IPS-15b (cell line): ENCODE measurements around the gene EMC10.
A peak's percentile ranks its signal among the peaks of the same experiment; 100 is the strongest.

ENCODE experiments used
- H3K27me3 ChIP-seq: one replicate; pipeline ENCODE4 v1.6.1; 2013; ENCODE audit warnings: low read length; ENCODE audit not compliant: control insufficient read depth, insufficient read depth
- H3K36me3 ChIP-seq: one replicate; pipeline ENCODE4 v1.6.1; 2013; ENCODE audit warnings: low read length; ENCODE audit not compliant: control insufficient read depth, insufficient read depth
- H3K4me1 ChIP-seq: one replicate; pipeline ENCODE4 v1.6.1; 2013; ENCODE audit warnings: mild to moderate bottlenecking, low read length; ENCODE audit not compliant: control insufficient read depth, insufficient read depth
- H3K4me3 ChIP-seq: one replicate; pipeline ENCODE4 v1.5.1; 2013; ENCODE audit warnings: low read depth, low read length
- H3K9ac ChIP-seq: one replicate; pipeline ENCODE4 v1.6.1; 2013; ENCODE audit warnings: low read depth, mild to moderate bottlenecking, low read length
- H3K9me3 ChIP-seq: one replicate; pipeline ENCODE4 v1.6.1; 2013; ENCODE audit warnings: mild to moderate bottlenecking, low read length; ENCODE audit not compliant: control insufficient read depth, insufficient read depth

EMC10 gene

GRCh38 chr19:50476224-50476906 is at the start of gene EMC10, which contains the start of gene GARIN5A:
EMC10 (plus strand) TSS chr19:50476507; CDS start chr19:50476545, 38 bp downstream.
GARIN5A (minus strand) TSS chr19:50476848; CDS start chr19:50476388, 460 bp downstream.
- peak within 1 kb of the TSS; percentile 98 for H3K4me3 ChIP-seq
- H3K9ac ChIP-seq: peak within 1 kb of the TSS; percentile 94
- H3K9me3 ChIP-seq: peaks cover 5% of the 10 kb centered on the region
- no peaks in the 10 kb centered on the region for H3K27me3 ChIP-seq
- H3K4me1 ChIP-seq: no peaks in the 10 kb centered on the region
- H3K36me3 ChIP-seq: peaks cover 28% of the 10 kb centered on the region

- Histone ChIP-seq H3K4me3 (peak overlapping the region; percentile 22), H3K4me1 (peaks cover 7% of the 10 kb centered on the region), H3K9ac (no peak overlapping the region), H3K9me3 (no peaks in the 10 kb centered on the region), H3K36me3 (peaks cover 16% of the 10 kb centered on the region), H3K27me3 (peaks cover 4% of the 10 kb centered on the region)
Observed at GRCh38 chr19:50427318-50427925, 48.9 kb upstream of the EMC10 start.

- Histone ChIP-seq H3K36me3 (peaks cover 11% of the 10 kb centered on the region), H3K9me3 (no peaks in the 10 kb centered on the region), H3K4me1 (peaks cover 9% of the 10 kb centered on the region), H3K27me3 (peaks cover 4% of the 10 kb centered on the region), H3K4me3 (peak overlapping the region; percentile 22), H3K9ac (no peak overlapping the region)
Observed at GRCh38 chr19:50427997-50428425, 48.3 kb upstream of the EMC10 start.

DNA sequence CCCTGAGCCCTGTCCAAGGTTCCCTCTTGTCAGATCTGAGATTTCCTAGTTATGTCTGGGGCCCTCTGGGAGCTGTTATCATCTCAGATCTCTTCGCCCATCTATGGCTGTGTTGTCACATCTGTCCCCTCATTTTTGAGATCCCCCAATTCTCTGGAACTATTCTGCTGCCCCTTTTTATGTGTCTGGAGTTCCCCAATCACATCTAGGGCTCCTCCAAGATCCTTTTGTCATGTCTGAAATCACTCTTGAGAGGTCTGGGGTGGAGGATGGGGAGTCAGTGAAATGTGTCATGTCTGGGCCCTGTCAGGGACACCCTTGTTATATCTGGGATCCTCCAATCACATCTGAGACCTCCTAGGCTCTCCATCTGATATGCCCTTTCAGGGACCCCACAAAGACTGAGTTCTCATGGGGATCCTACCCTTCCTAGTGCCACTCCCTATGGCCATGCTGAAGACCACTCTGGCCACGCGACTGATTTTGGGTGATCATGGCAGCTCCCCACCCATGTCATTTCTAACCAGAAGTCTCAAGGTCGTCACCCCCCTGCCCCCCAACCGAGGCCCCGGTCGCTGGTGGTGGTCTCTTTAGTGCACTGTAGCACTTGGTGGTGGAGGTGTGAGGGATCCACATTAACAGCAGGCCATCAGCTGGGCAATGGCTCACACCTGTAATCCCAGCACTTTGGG is 47.4 kb upstream of the EMC10 start:
- peaks cover 4% of the 10 kb centered on the region for H3K27me3 ChIP-seq
- H3K4me3 ChIP-seq: no peak overlapping the region
- H3K4me1 ChIP-seq: peaks cover 10% of the 10 kb centered on the region
- no peak overlapping the region for H3K9ac ChIP-seq
- H3K9me3 ChIP-seq: no peaks in the 10 kb centered on the region
- peaks cover 4% of the 10 kb centered on the region for H3K36me3 ChIP-seq

DNA sequence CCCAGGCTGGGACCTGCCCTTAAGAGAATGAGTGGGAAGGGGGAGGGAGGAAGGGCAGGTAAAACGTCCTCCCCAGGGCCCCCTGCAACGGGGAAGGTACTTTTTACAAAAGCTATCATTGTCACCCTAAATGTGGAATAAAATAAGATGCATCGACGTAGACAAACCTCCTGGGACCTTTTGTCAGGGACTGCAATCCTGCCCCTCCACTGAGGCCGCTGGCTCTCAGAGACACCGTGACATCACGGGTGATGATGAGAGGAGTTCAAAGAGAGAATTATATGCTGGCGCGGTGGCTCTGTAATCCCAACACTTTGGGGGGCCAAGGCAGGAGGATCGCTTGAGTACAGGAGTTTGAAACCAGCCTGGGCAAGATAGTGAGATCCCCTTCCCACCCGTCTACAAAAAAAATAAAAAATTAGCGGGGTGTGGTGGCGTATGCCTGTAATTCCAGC is 45.4 kb upstream of the EMC10 start:
- H3K27me3 ChIP-seq: peaks cover 4% of the 10 kb centered on the region
- no peaks in the 10 kb centered on the region for H3K36me3 ChIP-seq
- H3K9me3 ChIP-seq: no peaks in the 10 kb centered on the region
- H3K4me1 ChIP-seq: peaks cover 14% of the 10 kb centered on the region
- H3K4me3 ChIP-seq: peak overlapping the region; percentile 78
- H3K9ac ChIP-seq: peak overlapping the region; percentile 65

GRCh38 chr19:50431343-50432220 is 44.7 kb upstream of the EMC10 start:
- Histone ChIP-seq H3K4me3 (peak overlapping the region; percentile 78), H3K36me3 (no peaks in the 10 kb centered on the region), H3K9me3 (no peaks in the 10 kb centered on the region), H3K9ac (peak overlapping the region; percentile 65), H3K4me1 (peaks cover 14% of the 10 kb centered on the region), H3K27me3 (peaks cover 4% of the 10 kb centered on the region)

- Histone ChIP-seq H3K4me1 (peaks cover 14% of the 10 kb centered on the region), H3K4me3 (peak within 1 kb of the TSS; percentile 78), H3K9ac (peak within 1 kb of the TSS; percentile 56), H3K36me3 (no peaks in the 10 kb centered on the region), H3K9me3 (no peaks in the 10 kb centered on the region), H3K27me3 (peaks cover 4% of the 10 kb centered on the region)
Observed at GRCh38 chr19:50432221-50433028, 43.9 kb upstream of the EMC10 start, which contains the start of gene MYBPC2. MYBPC2 (plus strand) TSS chr19:50432892; CDS start chr19:50432954, 62 bp downstream.

DNA sequence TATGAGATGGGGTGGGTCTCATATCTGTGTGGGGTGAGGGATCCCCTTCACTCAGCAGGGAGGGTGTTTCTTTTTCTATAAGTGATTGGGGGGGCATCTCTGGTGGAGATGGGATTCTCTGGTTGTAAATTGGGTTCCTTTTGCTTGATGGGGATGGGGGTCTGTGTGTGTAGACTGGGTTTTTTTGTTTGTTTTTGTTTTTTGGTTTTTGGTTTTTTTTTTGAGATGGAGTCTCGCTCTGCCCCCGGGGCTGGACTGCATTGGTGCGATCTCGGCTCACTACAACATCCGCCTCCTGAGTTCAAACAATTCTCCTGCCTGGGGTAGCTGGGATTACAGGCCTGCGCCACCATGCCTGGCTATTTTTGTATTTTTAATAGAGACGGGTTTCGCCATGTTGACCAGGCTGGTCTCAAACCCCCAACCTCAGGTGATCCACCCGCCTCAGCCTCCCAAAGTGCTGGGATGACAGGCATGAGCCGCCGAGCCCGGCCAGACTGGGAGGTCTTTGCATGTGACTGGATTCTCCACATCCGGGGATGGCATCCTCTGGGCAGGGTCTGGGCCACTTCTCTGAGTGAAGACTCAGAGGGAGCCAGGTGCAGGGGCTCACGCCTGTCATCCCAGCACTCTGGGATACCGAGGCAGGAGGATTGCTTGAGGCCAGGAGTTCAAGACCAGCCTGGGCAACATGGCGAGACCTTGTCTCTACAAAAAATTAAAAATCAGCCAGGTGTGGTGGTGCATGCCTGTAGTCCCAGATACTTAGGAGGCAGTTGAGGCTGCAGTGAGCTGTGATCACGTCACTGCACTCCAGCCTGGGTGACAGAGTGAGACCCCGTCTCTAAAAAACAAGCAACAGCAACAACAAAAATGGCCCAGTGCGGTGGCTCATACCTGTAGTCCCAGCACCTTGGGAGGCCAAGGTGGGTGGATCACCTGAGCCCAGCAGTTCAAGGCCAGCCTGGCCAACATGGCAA is 42.8 kb upstream of the EMC10 start:
- Histone ChIP-seq H3K9me3 (no peaks in the 10 kb centered on the region), H3K9ac (no peak overlapping the region), H3K36me3 (no peaks in the 10 kb centered on the region), H3K4me3 (peak overlapping the region; percentile 62), H3K27me3 (peaks cover 4% of the 10 kb centered on the region), H3K4me1 (peaks cover 12% of the 10 kb centered on the region)

- Histone ChIP-seq H3K9me3 (no peaks in the 10 kb centered on the region), H3K36me3 (no peaks in the 10 kb centered on the region), H3K9ac (no peak overlapping the region), H3K4me3 (no peak overlapping the region), H3K27me3 (peaks cover 4% of the 10 kb centered on the region), H3K4me1 (peaks cover 11% of the 10 kb centered on the region)
Observed at GRCh38 chr19:50434525-50434924, 41.8 kb upstream of the EMC10 start.

- no peak overlapping the region for H3K4me3 ChIP-seq
- H3K4me1 ChIP-seq: peaks cover 11% of the 10 kb centered on the region
Observed at GRCh38 chr19:50435221-50435620, 41.1 kb upstream of the EMC10 start.

More at GRCh38 chr19:50435221-50435620, 41.1 kb upstream of the EMC10 start:
- H3K27me3 ChIP-seq: peaks cover 4% of the 10 kb centered on the region
- H3K36me3 ChIP-seq: no peaks in the 10 kb centered on the region
- no peaks in the 10 kb centered on the region for H3K9me3 ChIP-seq
- no peak overlapping the region for H3K9ac ChIP-seq
